ENCODE data around the gene TSPEAR.

- no peak for TF ChIP-seq ZBTB4 (CRISPR knock-in tag; IDR thresholded peaks at IDR 0.05; ENCODE audit: borderline replicate concordance)
- TF ChIP-seq SOX13 (IDR thresholded peaks at IDR 0.05), result no peak
- no peak for TF ChIP-seq SOX13 (CRISPR knock-in tag; conservative IDR thresholded peaks at IDR 0.05 in 1 of 2, IDR thresholded peaks at IDR 0.05 in 1 of 2)
- TF ChIP-seq ATF2 (CRISPR knock-in tag; IDR thresholded peaks at IDR 0.05), result no peak
- no peak for TF ChIP-seq FOXJ3 (CRISPR knock-in tag; IDR thresholded peaks at IDR 0.05; ENCODE audit: borderline replicate concordance)
- no peak for TF ChIP-seq ZSCAN29 (CRISPR knock-in tag; conservative IDR thresholded peaks at IDR 0.05)
Measured at GRCh38 chr21:44512496-44513388, 198.6 kb downstream of the TSPEAR start.
